ENCODE results near the gene ALDH3A1.

The ALDH3A1 gene

GRCh38 chr17:19780846-19781245 lies 32.7 kb upstream of the ALDH3A1 start:
- no peak overlapping the region for H3K4me3 ChIP-seq (ENCODE audit: low read depth, low read length)
- TF ChIP-seq CTCF (IDR thresholded peaks at IDR 0.05; ENCODE audit: low read depth, low read length) = no peak

GRCh38 chr17:19773534-19773933 lies 25.4 kb upstream of the ALDH3A1 start:
- no peak overlapping the region for H3K4me3 ChIP-seq (ENCODE audit: low read depth, low read length)
- TF ChIP-seq CTCF (IDR thresholded peaks at IDR 0.05; ENCODE audit: low read depth, low read length) = no peak

GRCh38 chr17:19771971-19772630 lies 24.0 kb upstream of the ALDH3A1 start:
- TF ChIP-seq CTCF (IDR thresholded peaks at IDR 0.05; ENCODE audit: low read depth, low read length) = no peak
- H3K4me3 ChIP-seq (ENCODE audit: low read depth, low read length) = no peak overlapping the region

GRCh38 chr17:19770985-19771735 lies 23.1 kb upstream of the ALDH3A1 start:
- TF ChIP-seq CTCF (IDR thresholded peaks at IDR 0.05; ENCODE audit: low read depth, low read length) = no peak
- H3K4me3 ChIP-seq (ENCODE audit: low read depth, low read length) = no peak overlapping the region

- TF ChIP-seq CTCF (IDR thresholded peaks at IDR 0.05; ENCODE audit: low read depth, low read length) = no peak
- H3K4me3 ChIP-seq (ENCODE audit: low read depth, low read length) = no peak overlapping the region
These were observed 22.0 kb upstream of the ALDH3A1 start for GRCh38 chr17:19769946-19770652.

GRCh38 chr17:19768046-19768782 lies 20.1 kb upstream of the ALDH3A1 start:
- no peak for TF ChIP-seq CTCF (IDR thresholded peaks at IDR 0.05; ENCODE audit: low read depth, low read length)
- H3K4me3 ChIP-seq (ENCODE audit: low read depth, low read length) = no peak overlapping the region

Data from WI38 (cell line).